Measurements from ENCODE around the gene ATP6V0B.

The ATP6V0B gene

DNA sequence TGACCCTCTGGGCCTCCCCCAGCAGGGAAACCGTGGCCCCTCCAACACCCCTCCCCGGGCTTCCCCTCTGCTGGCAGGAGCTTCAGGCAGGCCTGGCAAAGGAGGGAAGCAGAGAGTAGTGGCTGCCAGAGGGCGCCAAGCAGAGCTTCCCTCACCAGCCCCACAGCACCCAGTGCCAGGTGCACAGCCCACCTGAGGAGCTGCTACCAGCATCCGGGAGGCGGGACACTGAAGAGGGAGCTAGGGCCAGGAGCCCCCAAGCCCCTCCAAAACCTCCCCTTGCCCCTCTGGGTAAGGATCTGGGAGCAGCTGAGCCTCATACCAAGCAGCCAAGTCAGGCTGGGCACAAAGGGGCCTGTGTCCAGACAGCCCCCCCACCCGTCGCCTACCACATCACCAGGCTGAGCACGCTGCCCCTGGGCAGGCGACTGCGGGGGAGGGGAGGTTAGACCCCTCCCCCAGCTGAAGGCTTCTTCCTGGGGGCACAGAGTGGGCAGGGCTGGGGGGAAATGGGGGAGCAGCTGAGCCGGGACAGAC is 36.2 kb downstream of the ATP6V0B start:
- H3K79me2 ChIP-seq (ENCODE audit: insufficient read depth, low read depth), result no peaks in the 10 kb centered on the region

DNA sequence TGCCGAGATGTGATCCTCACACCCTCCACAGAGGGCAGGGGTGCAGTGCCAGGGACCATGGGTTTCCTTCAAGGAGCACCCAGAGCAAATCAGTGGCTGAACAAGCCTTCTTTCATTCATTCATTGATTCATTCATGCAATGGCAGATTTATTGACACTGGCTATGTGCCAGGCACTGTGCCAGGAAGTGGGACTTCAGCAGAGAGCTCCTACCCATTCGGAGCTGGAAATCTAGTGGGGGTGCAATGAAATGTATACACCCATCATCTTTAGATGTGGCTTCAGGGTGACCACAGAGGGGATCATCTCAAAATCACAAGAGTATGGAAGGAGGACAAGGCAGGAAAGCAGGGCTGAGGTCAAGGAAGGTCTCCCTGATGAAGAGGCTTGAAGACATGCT is 37.6 kb downstream of the ATP6V0B start:
- no peak overlapping the region for H3K4me3 ChIP-seq (IDR thresholded peaks at IDR 0.05; ENCODE audit: insufficient read depth, low read depth, low read length)
- H4K20me1 ChIP-seq (ENCODE audit: insufficient read depth), result no peaks in the 10 kb centered on the region
- no peaks in the 10 kb centered on the region for H3K27me3 ChIP-seq (ENCODE audit: insufficient read depth, low read depth)
- no peak overlapping the region for H3K27ac ChIP-seq
- H3K4me1 ChIP-seq (ENCODE audit: low read depth, poor library complexity, severe bottlenecking), result no peaks in the 10 kb centered on the region
- no peak overlapping the region for H3K4me2 ChIP-seq
- H2AFZ ChIP-seq (ENCODE audit: low read depth), result no peak overlapping the region
- TF ChIP-seq CTCF (conservative IDR thresholded peaks at IDR 0.05; ENCODE audit: low read depth, low read length), result no peak
- H3K36me3 ChIP-seq (ENCODE audit: insufficient read depth), result no peaks in the 10 kb centered on the region
- no peak overlapping the region for H3K9ac ChIP-seq
- H3K79me2 ChIP-seq (ENCODE audit: insufficient read depth, low read depth), result no peaks in the 10 kb centered on the region

More for the DNA sequence above, 36.2 kb downstream of the ATP6V0B start:
- Histone ChIP-seq H3K27ac (no peak overlapping the region), H3K27me3 (ENCODE audit: insufficient read depth, low read depth) (no peaks in the 10 kb centered on the region), H3K4me2 (no peak overlapping the region), H3K4me1 (ENCODE audit: low read depth, poor library complexity, severe bottlenecking) (no peaks in the 10 kb centered on the region), H3K36me3 (ENCODE audit: insufficient read depth) (no peaks in the 10 kb centered on the region), H4K20me1 (ENCODE audit: insufficient read depth) (no peaks in the 10 kb centered on the region), H2AFZ (ENCODE audit: low read depth) (no peak overlapping the region), H3K4me3 (IDR thresholded peaks at IDR 0.05; ENCODE audit: insufficient read depth, low read depth, low read length) (no peak overlapping the region), H3K9ac (no peak overlapping the region)
- no peak for TF ChIP-seq CTCF (conservative IDR thresholded peaks at IDR 0.05; ENCODE audit: low read depth, low read length)

GRCh38 chr1:44012941-44013609 is 38.3 kb downstream of the ATP6V0B start:
- no peak overlapping the region for H3K4me3 ChIP-seq (IDR thresholded peaks at IDR 0.05; ENCODE audit: insufficient read depth, low read depth, low read length)
- no peaks in the 10 kb centered on the region for H3K79me2 ChIP-seq (ENCODE audit: insufficient read depth, low read depth)
- no peak overlapping the region for H3K4me2 ChIP-seq
- H3K9ac ChIP-seq, result no peak overlapping the region
- H3K27ac ChIP-seq, result no peak overlapping the region
- H2AFZ ChIP-seq (ENCODE audit: low read depth), result no peak overlapping the region
- no peaks in the 10 kb centered on the region for H3K27me3 ChIP-seq (ENCODE audit: insufficient read depth, low read depth)
- no peak for TF ChIP-seq CTCF (conservative IDR thresholded peaks at IDR 0.05; ENCODE audit: low read depth, low read length)
- no peaks in the 10 kb centered on the region for H3K4me1 ChIP-seq (ENCODE audit: low read depth, poor library complexity, severe bottlenecking)
- no peaks in the 10 kb centered on the region for H4K20me1 ChIP-seq (ENCODE audit: insufficient read depth)
- no peaks in the 10 kb centered on the region for H3K36me3 ChIP-seq (ENCODE audit: insufficient read depth)

- no peak for TF ChIP-seq CTCF (conservative IDR thresholded peaks at IDR 0.05; ENCODE audit: low read depth, low read length)
- Histone ChIP-seq H3K9ac (no peak overlapping the region), H3K79me2 (ENCODE audit: insufficient read depth, low read depth) (no peaks in the 10 kb centered on the region), H3K4me3 (IDR thresholded peaks at IDR 0.05; ENCODE audit: insufficient read depth, low read depth, low read length) (no peak overlapping the region), H2AFZ (ENCODE audit: low read depth) (no peak overlapping the region), H3K4me1 (ENCODE audit: low read depth, poor library complexity, severe bottlenecking) (no peaks in the 10 kb centered on the region), H3K27me3 (ENCODE audit: insufficient read depth, low read depth) (no peaks in the 10 kb centered on the region), H3K4me2 (no peak overlapping the region), H4K20me1 (ENCODE audit: insufficient read depth) (no peaks in the 10 kb centered on the region), H3K36me3 (ENCODE audit: insufficient read depth) (no peaks in the 10 kb centered on the region), H3K27ac (no peak overlapping the region)
Measured at GRCh38 chr1:44013949-44014348, 39.2 kb downstream of the ATP6V0B start.
